Stimulated activated CD4-positive, alpha-beta T cell treated with anti-CD3 and anti-CD28 coated beads, Interleukin-4, amount 100 ng/mL, for 4 hours (primary cell): Measurements from ENCODE around the gene MYO3A.
"Not testable (repeated sequence)": the region's sequence is repeated elsewhere in the genome, so short reads cannot be mapped to it uniquely, and the experiment has no call there.

Experiments
- DNase-seq, 2 experiments: peaks; one replicate each; pipeline ENCODE4 v3.0.0-alpha.2; 2020

Gene MYO3A

GRCh38 chr10:25989951-25990350 is 55.9 kb downstream of the MYO3A start:
- DNase-seq = no peak

- DNase-seq = no peak
Measured at GRCh38 chr10:25999295-25999981, 65.4 kb downstream of the MYO3A start.

- DNase-seq = no peak
Measured at GRCh38 chr10:26000971-26001370, 66.9 kb downstream of the MYO3A start.

- not testable (repeated sequence) for DNase-seq
Measured at GRCh38 chr10:26002466-26002865, 68.4 kb downstream of the MYO3A start.

- no peak for DNase-seq
Measured at GRCh38 chr10:26015092-26015491, 81.1 kb downstream of the MYO3A start.

GRCh38 chr10:26022831-26023230 is 88.8 kb downstream of the MYO3A start:
- DNase-seq = no peak

- no peak for DNase-seq
Measured at GRCh38 chr10:26024303-26024702, 90.3 kb downstream of the MYO3A start.

GRCh38 chr10:26025523-26025922 is 91.5 kb downstream of the MYO3A start:
- DNase-seq = no peak

- no peak for DNase-seq
Measured at GRCh38 chr10:26029858-26030257, 95.8 kb downstream of the MYO3A start.

- no peak for DNase-seq
Measured at GRCh38 chr10:26031300-26031699, 97.3 kb downstream of the MYO3A start.

- DNase-seq = no peak
Measured at GRCh38 chr10:26043469-26043868, 109.4 kb downstream of the MYO3A start.

- DNase-seq = no peak
Measured at GRCh38 chr10:26044141-26044749, 110.2 kb downstream of the MYO3A start.

GRCh38 chr10:26046073-26046700 is 112.2 kb downstream of the MYO3A start:
- no peak for DNase-seq

GRCh38 chr10:26048756-26049155 is 114.7 kb downstream of the MYO3A start:
- no peak for DNase-seq

- DNase-seq = no peak
Measured at GRCh38 chr10:26052326-26052725, 118.3 kb downstream of the MYO3A start.

GRCh38 chr10:26057466-26057865 is 123.4 kb downstream of the MYO3A start:
- DNase-seq = no peak

- no peak for DNase-seq
Measured at GRCh38 chr10:26064106-26064505, 130.1 kb downstream of the MYO3A start.

- DNase-seq = no peak
Measured at GRCh38 chr10:26067680-26068079, 133.7 kb downstream of the MYO3A start.

GRCh38 chr10:26080971-26081370 is 146.9 kb downstream of the MYO3A start:
- not testable (repeated sequence) for DNase-seq

- DNase-seq = no peak
Measured at GRCh38 chr10:26081459-26081858, 147.4 kb downstream of the MYO3A start.

GRCh38 chr10:26085549-26085948 is 151.5 kb downstream of the MYO3A start:
- DNase-seq = no peak

- DNase-seq = no peak
Measured at GRCh38 chr10:26087666-26088065, 153.6 kb downstream of the MYO3A start.

- no peak for DNase-seq
Measured at GRCh38 chr10:26090026-26090425, 156.0 kb downstream of the MYO3A start.

- no peak for DNase-seq
Measured at GRCh38 chr10:26090762-26091161, 156.7 kb downstream of the MYO3A start.
